Lower lobe of right lung (tissue), 2 donors: ENCODE data around the gene ST3GAL5. TPM values are rescaled to one million over a fixed set of nuclear protein-coding genes. Genes with fewer than 3 reads are reported as not detected.

Experiments
- ATAC-seq, 2 donors: fragments of 200-7000 bp; cut with Tn5 transposase; one replicate each; pipeline ENCODE4 v1.9.1; 2020 to 2022; ENCODE audit warnings: mild to moderate bottlenecking in 2 of 2, moderate library complexity in 2 of 2
- DNase-seq: peaks from one replicate; pipeline ENCODE4 v3.0.0-alpha.2; 2020
- H3K27ac ChIP-seq: fragments of 200-600 bp; one replicate; pipeline ENCODE4 v1.8.0; 2022
- H3K27me3 ChIP-seq: fragments of 200-600 bp; one replicate; pipeline ENCODE4 v1.8.0; 2022; ENCODE audit warnings: low read depth
- H3K36me3 ChIP-seq: fragments of 200-600 bp; one replicate; pipeline ENCODE4 v1.8.0; 2022; ENCODE audit warnings: mild to moderate bottlenecking
- H3K4me1 ChIP-seq: fragments of 200-600 bp; one replicate; pipeline ENCODE4 v1.8.0; 2022
- H3K4me3 ChIP-seq: fragments of 200-600 bp; one replicate; pipeline ENCODE4 v1.8.0; 2022; ENCODE audit warnings: mild to moderate bottlenecking
- H3K9me3 ChIP-seq: fragments of 200-600 bp; one replicate; pipeline ENCODE4 v1.8.0; 2022
- CTCF ChIP-seq: fragments of 200-600 bp; IDR thresholded peaks from one replicate; pipeline ENCODE4 v1.8.0; 2022; ENCODE audit warnings: antibody characterized with exemption, mild to moderate bottlenecking
- intact Hi-C: fragments of 100-400 bp; cut with DNase I; formaldehyde crosslinking; loops from one replicate; pipeline ENCODE4 v1.11.0; 2022
- total RNA-seq: library from RNA; stranded (reverse); fragmentation: NEBNext Ultra II Directional; extraction: Animal tissue kit (Norgen Biotek cat#: 25700); gene quantifications from one replicate; pipeline ENCODE4 v1.2.1, GENCODE V29; 2021
- donor health status: DM: no; HTN: yes; CAD: no; lungs with severe emphysema.

The ST3GAL5 gene
- total RNA-seq, 1 donor from 2014 or later = 72.4 TPM

GRCh38 chr2:85806358-85807118 lies 82.3 kb downstream of the ST3GAL5 start:
- intact Hi-C loops = no loop called here

GRCh38 chr2:85804583-85804982 lies 84.2 kb downstream of the ST3GAL5 start:
- no peaks in the 10 kb centered on the region for H3K36me3 ChIP-seq
- H3K4me3 ChIP-seq = no peak overlapping the region
- TF ChIP-seq CTCF = peak; percentile 61
- peaks cover 8% of the 10 kb centered on the region for H3K4me1 ChIP-seq
- DNase-seq (no peak), ATAC-seq (peak in 1 of 2 donors; percentile 40)
- H3K27ac ChIP-seq = no peak overlapping the region
- intact Hi-C loops = no loop called here
- H3K9me3 ChIP-seq = peaks cover 3% of the 10 kb centered on the region
- H3K27me3 ChIP-seq = no peaks in the 10 kb centered on the region

More at GRCh38 chr2:85806358-85807118, 82.3 kb downstream of the ST3GAL5 start:
- Histone ChIP-seq H3K4me1 (peaks cover 22% of the 10 kb centered on the region), H3K4me3 (no peak overlapping the region), H3K27ac (no peak overlapping the region), H3K9me3 (no peaks in the 10 kb centered on the region), H3K36me3 (no peaks in the 10 kb centered on the region), H3K27me3 (no peaks in the 10 kb centered on the region)
- DNase-seq (no peak), ATAC-seq (peak; percentile 68 to 73)
- no peak for TF ChIP-seq CTCF

- intact Hi-C loops = no loop called here
- no peak for DNase-seq
Observed at GRCh38 chr2:85803704-85804425, 84.9 kb downstream of the ST3GAL5 start.

GRCh38 chr2:85802354-85803103 lies 86.3 kb downstream of the ST3GAL5 start:
- Histone ChIP-seq H3K36me3 (no peaks in the 10 kb centered on the region), H3K4me1 (peaks cover 12% of the 10 kb centered on the region), H3K27me3 (no peaks in the 10 kb centered on the region), H3K9me3 (peaks cover 3% of the 10 kb centered on the region), H3K27ac (no peak overlapping the region), H3K4me3 (no peak overlapping the region)
- ATAC-seq = no peak
- DNase-seq = no peak
- no peak for TF ChIP-seq CTCF
- intact Hi-C loops = no loop called here

More at GRCh38 chr2:85803704-85804425, 84.9 kb downstream of the ST3GAL5 start:
- H3K4me1 ChIP-seq = peaks cover 8% of the 10 kb centered on the region
- no peak for TF ChIP-seq CTCF
- peaks cover 3% of the 10 kb centered on the region for H3K9me3 ChIP-seq
- no peak overlapping the region for H3K27ac ChIP-seq
- no peak for ATAC-seq
- no peaks in the 10 kb centered on the region for H3K27me3 ChIP-seq
- H3K4me3 ChIP-seq = no peak overlapping the region
- no peaks in the 10 kb centered on the region for H3K36me3 ChIP-seq

GRCh38 chr2:85801871-85802270 lies 86.9 kb downstream of the ST3GAL5 start:
- intact Hi-C loops = no loop called here
- DNase-seq = no peak
- no peak for ATAC-seq
- Histone ChIP-seq H3K4me1 (peaks cover 19% of the 10 kb centered on the region), H3K27me3 (no peaks in the 10 kb centered on the region), H3K4me3 (no peak overlapping the region), H3K36me3 (no peaks in the 10 kb centered on the region), H3K9me3 (peaks cover 3% of the 10 kb centered on the region), H3K27ac (no peak overlapping the region)
- TF ChIP-seq CTCF = no peak
